Right lobe of liver (tissue), 6 donors: ENCODE measurements around the gene GSG1. TPM values are rescaled to one million over a fixed set of nuclear protein-coding genes. Genes with fewer than 3 reads are reported as not detected.

Source experiments
- ATAC-seq, 4 donors: fragments of 200-7000 bp; cut with Tn5 transposase; one replicate each; pipeline ENCODE4 v1.9.1; 2020; ENCODE audit warnings: mild to moderate bottlenecking in 4 of 4, moderate library complexity in 4 of 4
- DNase-seq, 3 donors: peaks; one replicate each; pipeline ENCODE4 v3.0.0-alpha.2; 2020
- H3K27ac ChIP-seq, 3 donors: fragments of 200-600 bp; one replicate each; pipeline ENCODE4 v1.8.0; 2022
- H3K27me3 ChIP-seq, 2 donors: fragments of 200-600 bp; one replicate each; pipeline ENCODE4 v1.8.0; 2022
- H3K36me3 ChIP-seq, 4 donors: fragments of 200-600 bp; sonication (generic) in 1 of 4; one replicate each; pipeline versions ENCODE4 v1.5.1 to v1.8.0; 2017 to 2022; ENCODE audit warnings: control low read depth in 1 of 4
- H3K4me1 ChIP-seq, 4 donors: fragments of 200-600 bp; sonication (generic) in 1 of 4; one replicate each; pipeline versions ENCODE4 v1.5.1 to v1.8.0; 2017 to 2022; ENCODE audit warnings: control low read depth in 1 of 4
- H3K4me3 ChIP-seq, 3 donors: fragments of 200-600 bp; one replicate each; pipeline ENCODE4 v1.8.0; 2022
- H3K9me3 ChIP-seq, 4 donors: fragments of 200-600 bp; sonication (generic) in 1 of 4; one replicate each; pipeline versions ENCODE4 v1.5.1 to v1.8.0; 2017 to 2022; ENCODE audit warnings: control low read depth in 1 of 4
- CTCF ChIP-seq, 4 donors: fragments of 200-600 bp in 3 of 4; fragments of 450-650 bp in 1 of 4; IDR thresholded peaks; one replicate each; pipeline versions ENCODE4 v1.5.1 to v1.8.0; 2016 to 2022; ENCODE audit warnings: antibody characterized with exemption in 4 of 4, mild to moderate bottlenecking in 2 of 4
- POLR2A ChIP-seq: fragments of 450-650 bp; IDR thresholded peaks from one replicate; pipeline ENCODE4 v1.6.1; 2017; ENCODE audit warnings: antibody characterized with exemption, mild to moderate bottlenecking
- WGBS: methylation state at CpG from one replicate; pipeline ENCODE4 v1.1.6; 2018; ENCODE audit warnings: low coverage, low lambda C conversion rate; ENCODE audit not compliant: insufficient coverage; ENCODE audit errors: missing lambda C conversion rate; 5-methylcytosine and 5-hydroxymethylcytosine counted together
- intact Hi-C, 2 donors: fragments of 100-400 bp; cut with DNase I; formaldehyde crosslinking; loops; one replicate each; pipeline versions ENCODE4 v1.11.2 to v1.14.1; 2022
- total RNA-seq, 6 experiments: library from RNA; depleted of rRNA in 2 of 6; stranded (reverse); fragments of >200 nt in 2 of 6; fragmentation: NEBNext Ultra II Directional in 3 of 6; extraction: Animal tissue kit (Norgen Biotek cat#: 25700) in 3 of 6; gene quantifications; one replicate each; pipeline versions ENCODE4 v1.1.0 to v1.2.4, GENCODE V29; 2016 to 2023
- donor health status: DM: no; HTN: yes; CAD: no.
- donor health status: DM: no; HTN: no; CAD: no.
- donor health status: DM: no; HTN: no; CAD: no.
- donor health status: DM: no; HTN: yes; CAD: no.
- donor health status: DM: no; HTN: yes; CAD: no.

GSG1 gene
- total RNA-seq, 6 experiments from 2014 or later = not detected

GRCh38 chr12:13125996-13126395 is 22.5 kb upstream of the GSG1 start:
- Histone ChIP-seq H3K27me3 (no peaks in the 10 kb centered on the region), H3K9me3 (no peaks in the 10 kb centered on the region), H3K36me3 (no peaks in the 10 kb centered on the region), H3K27ac (no peak overlapping the region), H3K4me3 (no peak overlapping the region), H3K4me1 (no peaks in the 10 kb centered on the region)
- 63% methylated on average over 2 of the region's 2 CpGs for WGBS
- no peak for ATAC-seq
- no peak for DNase-seq
- TF ChIP-seq CTCF (IDR thresholded peaks at IDR 0.05) (no peak), POLR2A (no peak)
- intact Hi-C loops = no loop called here

GRCh38 chr12:13124656-13125505 is 21.4 kb upstream of the GSG1 start:
- TF ChIP-seq CTCF (IDR thresholded peaks at IDR 0.05) (no peak), POLR2A (no peak)
- ATAC-seq = no peak
- WGBS = 58% methylated on average over 7 of the region's 8 CpGs

GRCh38 chr12:13121568-13121967 is 18.1 kb upstream of the GSG1 start:
- no peaks in the 10 kb centered on the region for H3K36me3 ChIP-seq
- 74% methylated on average over 5 of the region's 5 CpGs for WGBS
- no peak for TF ChIP-seq CTCF (IDR thresholded peaks at IDR 0.05)
- no peak for TF ChIP-seq POLR2A
- ATAC-seq (no peak), DNase-seq (no peak)
- H3K27ac ChIP-seq = no peak overlapping the region
- H3K4me3 ChIP-seq = no peak overlapping the region
- H3K27me3 ChIP-seq = no peaks in the 10 kb centered on the region
- H3K9me3 ChIP-seq = no peaks in the 10 kb centered on the region
- intact Hi-C loops = no loop called here
- no peaks in the 10 kb centered on the region for H3K4me1 ChIP-seq

More at GRCh38 chr12:13124656-13125505, 21.4 kb upstream of the GSG1 start:
- intact Hi-C loops = no loop called here
- Histone ChIP-seq H3K36me3 (no peaks in the 10 kb centered on the region), H3K27ac (no peak overlapping the region), H3K4me1 (no peaks in the 10 kb centered on the region), H3K9me3 (no peaks in the 10 kb centered on the region), H3K4me3 (no peak overlapping the region), H3K27me3 (no peaks in the 10 kb centered on the region)
- no peak for DNase-seq

- TF ChIP-seq CTCF (IDR thresholded peaks at IDR 0.05) (no peak), POLR2A (no peak)
- Histone ChIP-seq H3K27ac (no peak overlapping the region), H3K4me1 (no peaks in the 10 kb centered on the region), H3K27me3 (no peaks in the 10 kb centered on the region), H3K36me3 (no peaks in the 10 kb centered on the region), H3K4me3 (no peak overlapping the region), H3K9me3 (no peaks in the 10 kb centered on the region)
- intact Hi-C loops = no loop called here
- ATAC-seq (no peak), DNase-seq (no peak)
- WGBS = 69% methylated on average over 3 of the region's 3 CpGs
Measured at GRCh38 chr12:13120413-13120812, 16.9 kb upstream of the GSG1 start.
